Activated CD4-positive, alpha-beta T cell treated with anti-CD3 and anti-CD28 coated beads for 48 hours (primary cell): ENCODE data around the gene TDRD12.

Experiments
- DNase-seq: peaks from one replicate; pipeline ENCODE4 v3.0.0-alpha.2; 2020

TDRD12 gene

DNA sequence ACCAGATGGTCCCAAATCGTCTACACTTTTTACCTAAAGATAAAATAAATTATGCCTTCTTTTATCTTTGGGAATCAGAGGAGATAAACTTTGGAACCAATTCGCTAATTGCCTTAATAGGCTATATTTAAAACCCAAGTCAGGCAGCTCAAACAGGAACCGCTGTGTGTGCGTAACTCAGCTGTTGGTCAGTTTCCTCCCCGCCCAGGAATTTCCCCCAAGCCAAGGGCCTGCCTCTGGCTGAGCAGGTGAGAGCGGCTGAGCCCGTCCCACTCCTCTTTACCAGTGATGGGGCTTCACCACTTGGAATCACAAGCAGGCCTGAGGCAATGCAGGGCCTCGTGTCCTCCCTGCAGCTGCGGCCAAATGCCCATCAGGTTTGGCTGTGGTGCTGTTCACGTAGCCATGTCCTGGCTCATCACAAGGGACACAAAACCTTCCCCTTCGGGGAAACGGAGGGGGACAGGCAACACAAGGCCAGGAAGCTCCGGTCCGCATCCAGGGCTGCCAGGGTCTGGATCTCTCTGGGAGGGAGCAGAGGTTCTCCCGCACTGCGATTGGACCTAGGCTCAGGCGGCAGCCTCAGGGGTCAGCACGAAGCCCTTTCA is 150.5 kb downstream of the TDRD12 start:
- no peak for DNase-seq

DNA sequence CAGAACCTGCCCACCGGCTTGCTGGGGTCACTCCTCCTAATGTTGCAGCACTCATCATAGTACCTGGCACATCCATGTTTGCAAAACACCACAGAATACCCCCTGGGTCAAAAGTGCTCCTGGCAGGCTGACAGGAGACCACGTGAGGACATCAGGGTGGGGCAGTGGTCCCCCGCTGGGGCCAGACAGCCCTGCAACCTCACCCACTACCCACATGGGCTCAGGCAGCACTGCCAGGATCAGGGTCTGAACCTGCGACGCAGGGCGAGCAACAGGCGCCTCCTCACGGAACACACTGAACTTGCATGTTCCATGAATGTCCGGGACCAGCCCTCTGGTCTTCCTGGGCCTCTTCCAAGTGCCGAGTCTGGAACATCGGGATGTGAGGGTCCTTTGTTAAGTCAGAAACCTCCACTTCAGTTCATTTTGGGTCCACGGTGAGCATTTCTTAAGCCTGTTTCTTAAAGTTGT is 151.4 kb downstream of the TDRD12 start:
- no peak for DNase-seq

DNA sequence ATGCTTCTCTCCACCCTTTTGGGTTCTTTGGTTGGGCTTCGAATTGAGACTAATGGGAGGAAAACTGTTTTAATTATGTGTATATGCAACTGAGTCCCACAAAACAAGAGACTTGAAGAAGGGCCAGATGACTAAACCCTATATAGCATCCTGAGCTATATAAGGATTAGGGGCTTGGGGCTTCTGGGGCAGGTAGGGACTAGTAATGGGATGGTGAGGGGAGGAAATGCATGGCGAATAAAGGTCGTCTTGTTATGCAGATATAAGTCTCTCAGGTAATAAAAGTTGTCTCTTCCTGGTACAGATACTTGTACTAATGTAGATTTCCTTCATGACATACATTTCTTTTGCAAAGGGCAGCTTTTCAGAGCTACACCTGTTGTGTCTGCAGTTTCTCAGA is 152.8 kb downstream of the TDRD12 start:
- no peak for DNase-seq

DNA sequence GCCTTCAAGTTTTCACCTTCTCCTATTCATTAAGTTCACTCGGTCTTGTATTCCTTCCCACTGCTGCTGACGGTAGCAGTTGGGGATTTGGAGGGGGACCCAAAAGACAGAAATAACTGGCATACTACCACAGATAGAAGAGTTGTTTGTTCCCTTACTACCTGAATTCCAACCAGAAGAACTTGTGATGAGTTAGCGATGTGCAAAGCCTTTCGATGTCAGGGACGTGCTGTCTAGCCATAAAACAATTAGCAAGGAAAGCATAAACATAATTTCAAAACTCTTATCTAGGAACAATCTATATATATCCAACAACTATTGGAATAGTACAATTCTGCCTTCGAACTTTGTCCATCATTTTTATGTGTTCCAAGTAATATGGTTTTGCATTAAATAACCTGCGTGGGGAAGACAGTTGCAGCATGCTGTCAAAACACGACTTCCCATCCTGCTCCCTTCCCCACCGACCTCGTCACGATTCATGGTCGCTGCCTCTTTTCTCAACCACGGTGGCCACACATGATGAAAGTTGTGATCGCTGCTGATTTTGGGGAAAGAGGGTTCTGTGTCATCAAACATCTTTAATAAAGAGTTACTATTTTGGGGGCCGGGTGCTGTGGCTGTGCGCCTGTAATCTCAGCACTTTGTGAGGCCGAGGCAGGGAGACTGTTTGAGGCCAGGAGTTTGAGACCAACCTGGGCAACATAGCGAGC is 153.8 kb downstream of the TDRD12 start:
- peak; percentile 54 for DNase-seq

DNA sequence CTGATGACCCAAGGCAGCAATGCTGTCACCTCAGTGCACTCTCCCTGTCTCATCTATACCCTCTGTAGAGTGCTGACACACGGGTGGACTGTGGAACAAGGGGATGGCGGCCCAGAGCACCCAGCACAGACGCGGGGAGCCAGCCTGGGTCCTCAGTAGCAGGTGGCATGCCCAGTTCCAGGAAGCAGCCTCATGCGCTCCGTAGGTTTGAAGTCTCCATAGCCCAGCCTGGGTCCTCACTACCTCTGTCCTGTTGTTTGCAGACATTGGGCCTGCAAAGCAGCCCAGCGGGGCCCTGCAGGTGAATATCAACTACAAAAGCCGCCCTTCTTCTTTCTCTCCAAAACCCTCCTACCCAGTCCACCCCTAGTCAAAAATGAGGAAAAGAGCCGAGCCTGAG is 155.0 kb downstream of the TDRD12 start:
- DNase-seq: no peak

DNA sequence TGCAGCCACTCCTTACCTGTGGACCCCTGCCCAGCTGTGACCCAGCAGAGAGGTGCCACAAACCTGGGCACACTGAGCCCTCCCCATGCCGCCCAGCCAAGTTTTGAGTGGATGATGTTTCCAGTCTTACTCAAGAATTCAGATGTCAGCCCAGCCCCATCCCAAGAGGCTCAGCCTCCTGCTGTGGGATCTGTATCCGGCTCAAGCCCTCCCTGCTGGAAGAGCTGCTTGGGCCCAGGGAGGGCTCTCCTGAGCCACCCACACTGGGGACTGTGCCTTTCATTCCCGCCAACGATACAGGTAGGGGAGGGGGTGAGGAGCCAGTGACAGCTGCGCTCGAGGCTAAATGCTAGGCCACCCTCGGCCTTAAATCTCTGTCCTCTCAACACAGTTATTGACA is 155.9 kb downstream of the TDRD12 start:
- DNase-seq: no peak

DNA sequence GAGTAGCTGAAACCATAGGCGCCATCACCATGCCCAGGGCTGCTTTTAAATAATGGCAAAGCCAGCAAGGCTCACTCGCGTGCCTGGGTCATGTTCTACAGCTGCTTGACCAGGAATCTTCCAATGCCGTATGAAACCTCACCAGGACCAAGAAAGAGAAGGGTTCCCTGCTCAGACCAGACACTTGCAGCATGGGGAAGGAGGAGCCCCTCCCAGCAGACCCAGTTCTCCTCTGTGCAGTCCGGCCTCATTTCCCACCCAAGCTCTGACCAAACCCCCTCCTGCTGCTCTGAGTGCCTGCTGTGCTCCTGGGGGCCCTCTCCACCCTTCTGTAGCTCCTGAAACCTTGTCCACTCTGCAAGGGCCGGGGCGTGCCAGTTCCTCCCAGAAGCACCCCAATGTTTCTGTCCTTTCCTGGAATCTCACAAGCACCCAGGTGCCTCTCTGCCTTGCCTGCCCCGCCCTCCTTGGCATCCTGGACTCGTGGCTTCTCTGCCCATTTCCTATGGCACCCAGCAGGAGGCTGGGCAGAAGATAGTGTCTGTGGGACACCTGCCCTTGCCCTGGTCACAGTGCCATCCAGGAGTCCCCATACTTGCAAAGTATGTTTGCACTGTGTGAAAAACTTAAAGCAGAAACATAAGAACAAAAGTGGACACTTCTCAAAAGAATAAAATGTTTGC is 156.8 kb downstream of the TDRD12 start:
- no peak for DNase-seq

DNA sequence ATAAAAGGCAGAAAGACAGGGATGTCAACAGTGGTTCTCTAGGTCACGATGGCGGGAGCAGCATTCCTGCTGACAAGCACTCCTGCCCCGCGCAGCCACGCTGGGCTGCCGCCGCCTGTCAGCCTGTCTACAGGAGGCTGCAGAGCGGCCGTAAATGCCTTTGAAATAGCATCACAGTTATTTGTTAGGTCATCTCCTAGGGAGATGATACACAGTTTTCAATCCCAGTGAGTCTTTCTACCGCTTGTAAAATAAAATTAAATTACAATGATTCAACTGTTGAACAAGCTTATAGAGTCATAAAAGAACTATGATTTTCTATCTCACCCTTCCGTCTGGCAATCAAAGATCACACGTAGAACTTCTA is 157.3 kb downstream of the TDRD12 start:
- DNase-seq: no peak
